ENCODE data around the gene IER3IP1.
"Not testable (repeated sequence)": the region's sequence is repeated elsewhere in the genome, so short reads cannot be mapped to it uniquely, and the experiment has no call there.

Gene IER3IP1

GRCh38 chr18:47160256-47160655 lies 15.9 kb downstream of the IER3IP1 start:
- TF ChIP-seq CTCF (IDR thresholded peaks at IDR 0.05; ENCODE audit: insufficient read depth, low read length, poor library complexity, severe bottlenecking) (no peak), EZH2phosphoT487 (conservative IDR thresholded peaks at IDR 0.05; ENCODE audit: low read length) (no peak)
- Histone ChIP-seq H3K4me2 (ENCODE audit: low read depth, low read length, poor library complexity, severe bottlenecking) (no peak overlapping the region), H3K9ac (ENCODE audit: low read length) (no peak overlapping the region), H4K20me1 (ENCODE audit: low read depth, low read length) (peaks cover 10% of the 10 kb centered on the region; the same call in 1 of the 2 replicates), H3K27me3 (ENCODE audit: low read length) (no peaks in the 10 kb centered on the region), H3K4me3 (ENCODE audit: insufficient read depth, low read length, poor library complexity, severe bottlenecking) (no peak overlapping the region), H2AFZ (ENCODE audit: low read depth, low read length, severe bottlenecking) (no peak overlapping the region), H3K9me2 (replicated peaks; ENCODE audit: insufficient read depth, low read length) (no peaks in the 10 kb centered on the region), H3K9me3 (ENCODE audit: insufficient read depth, low read length) (no peaks in the 10 kb centered on the region), H3K36me3 (ENCODE audit: low read length) (peaks cover 13% of the 10 kb centered on the region), H3K79me2 (ENCODE audit: insufficient read depth, low read length) (peaks cover 86% of the 10 kb centered on the region), H3K27ac (ENCODE audit: low read depth, low read length) (no peak overlapping the region), H3F3A (ENCODE audit: insufficient read depth) (peaks cover 6% of the 10 kb centered on the region; the same call in 1 of the 2 replicates)

- peaks cover 10% of the 10 kb centered on the region; the same call in 1 of the 2 replicates for H4K20me1 ChIP-seq (ENCODE audit: low read depth, low read length)
- H3K9me3 ChIP-seq (ENCODE audit: insufficient read depth, low read length); H3K4me2 ChIP-seq (ENCODE audit: low read depth, low read length, poor library complexity, severe bottlenecking); H3K4me3 ChIP-seq (ENCODE audit: insufficient read depth, low read length, poor library complexity, severe bottlenecking); H2AFZ ChIP-seq (ENCODE audit: low read depth, low read length, severe bottlenecking); H3K27me3 ChIP-seq (ENCODE audit: low read length); H3K9ac ChIP-seq (ENCODE audit: low read length); H3K9me2 ChIP-seq (replicated peaks; ENCODE audit: insufficient read depth, low read length); H3K27ac ChIP-seq (ENCODE audit: low read depth, low read length): not testable (repeated sequence)
- H3F3A ChIP-seq (ENCODE audit: insufficient read depth) = peaks cover 10% of the 10 kb centered on the region; the same call in 1 of the 2 replicates
- H3K36me3 ChIP-seq (ENCODE audit: low read length) = peaks cover 26% of the 10 kb centered on the region
- peaks cover 68% of the 10 kb centered on the region for H3K79me2 ChIP-seq (ENCODE audit: insufficient read depth, low read length)
Measured at GRCh38 chr18:47158404-47158803, 17.8 kb downstream of the IER3IP1 start.

GRCh38 chr18:47151439-47151838 lies 24.7 kb downstream of the IER3IP1 start:
- Histone ChIP-seq H2AFZ (ENCODE audit: low read depth, low read length, severe bottlenecking) (peak overlapping the region; percentile 63), H3K4me2 (ENCODE audit: low read depth, low read length, poor library complexity, severe bottlenecking) (peak overlapping the region; percentile 68), H3K4me3 (ENCODE audit: insufficient read depth, low read length, poor library complexity, severe bottlenecking) (peak overlapping the region; percentile 65), H4K20me1 (ENCODE audit: low read depth, low read length) (0 out of 2 replicates have a peak, but pooled peaks cover 3% of the 10 kb centered on the region), H3K9me3 (ENCODE audit: insufficient read depth, low read length) (no peaks in the 10 kb centered on the region), H3K9ac (ENCODE audit: low read length) (peak overlapping the region; percentile 71), H3F3A (ENCODE audit: insufficient read depth) (peaks cover 31% of the 10 kb centered on the region; the same call in 1 of the 2 replicates), H3K36me3 (ENCODE audit: low read length) (peaks cover 25% of the 10 kb centered on the region), H3K27ac (ENCODE audit: low read depth, low read length) (no peak overlapping the region), H3K27me3 (ENCODE audit: low read length) (no peaks in the 10 kb centered on the region), H3K79me2 (ENCODE audit: insufficient read depth, low read length) (peaks cover 39% of the 10 kb centered on the region), H3K9me2 (replicated peaks; ENCODE audit: insufficient read depth, low read length) (no peaks in the 10 kb centered on the region)
- TF ChIP-seq EZH2phosphoT487 (conservative IDR thresholded peaks at IDR 0.05; ENCODE audit: low read length) (no peak), CTCF (IDR thresholded peaks at IDR 0.05; ENCODE audit: insufficient read depth, low read length, poor library complexity, severe bottlenecking) (no peak)

- H4K20me1 ChIP-seq (ENCODE audit: low read depth, low read length) = no peaks in the 10 kb centered on the region
- H3K4me3 ChIP-seq (ENCODE audit: insufficient read depth, low read length, poor library complexity, severe bottlenecking) = peak overlapping the region; percentile 65
- TF ChIP-seq EZH2phosphoT487 (conservative IDR thresholded peaks at IDR 0.05; ENCODE audit: low read length) = no peak
- TF ChIP-seq CTCF (IDR thresholded peaks at IDR 0.05; ENCODE audit: insufficient read depth, low read length, poor library complexity, severe bottlenecking) = no peak
- no peaks in the 10 kb centered on the region for H3K27me3 ChIP-seq (ENCODE audit: low read length)
- peak overlapping the region; percentile 71 for H3K9ac ChIP-seq (ENCODE audit: low read length)
- peaks cover 40% of the 10 kb centered on the region for H3K79me2 ChIP-seq (ENCODE audit: insufficient read depth, low read length)
- H3K4me2 ChIP-seq (ENCODE audit: low read depth, low read length, poor library complexity, severe bottlenecking) = peak overlapping the region; percentile 68
- peaks cover 20% of the 10 kb centered on the region for H3K36me3 ChIP-seq (ENCODE audit: low read length)
- peak overlapping the region; percentile 48 for H3K27ac ChIP-seq (ENCODE audit: low read depth, low read length)
- peak overlapping the region; percentile 63 for H2AFZ ChIP-seq (ENCODE audit: low read depth, low read length, severe bottlenecking)
- no peaks in the 10 kb centered on the region for H3K9me3 ChIP-seq (ENCODE audit: insufficient read depth, low read length)
- no peaks in the 10 kb centered on the region for H3K9me2 ChIP-seq (replicated peaks; ENCODE audit: insufficient read depth, low read length)
- H3F3A ChIP-seq (ENCODE audit: insufficient read depth) = peaks cover 29% of the 10 kb centered on the region; the same call in 1 of the 2 replicates
Measured at GRCh38 chr18:47150824-47151366, 25.3 kb downstream of the IER3IP1 start.
